Smooth muscle cell (in vitro differentiated cells): Measurements from ENCODE around the gene TMEM100. TPM values are rescaled to one million over a fixed set of nuclear protein-coding genes. Genes with fewer than 3 reads are reported as not detected.
A peak's percentile ranks its signal among the peaks of the same experiment; 100 is the strongest.

Experiments
- DNase-seq: peaks from one replicate; lab custom pipeline; 2025; ENCODE audit not compliant: unreplicated experiment; lab: John Stamatoyannopoulos, UW
- H2AFZ ChIP-seq: fragments of 200-600 bp; sonication (generic); 2 replicates; pipeline ENCODE4 v1.6.0; 2016; ENCODE audit warnings: antibody characterized with exemption, low read depth, mild to moderate bottlenecking
- H3F3A ChIP-seq: fragments of 200-600 bp; sonication (generic); 2 replicates; pipeline ENCODE4 v1.6.0; 2017; ENCODE audit warnings: antibody characterized with exemption, low read depth
- H3K27ac ChIP-seq: fragments of 200-600 bp; sonication (generic); 2 replicates; pipeline ENCODE4 v1.5.1; 2016; ENCODE audit warnings: low read depth, mild to moderate bottlenecking
- H3K27me3 ChIP-seq: fragments of 200-600 bp; sonication (generic); 2 replicates; pipeline ENCODE4 v1.6.1; 2016; ENCODE audit warnings: low read depth, mild to moderate bottlenecking
- H3K36me3 ChIP-seq: fragments of 200-600 bp; sonication (generic); 2 replicates; pipeline ENCODE4 v1.5.1; 2016; ENCODE audit warnings: low read depth
- H3K4me1 ChIP-seq: fragments of 200-600 bp; sonication (generic); 2 replicates; pipeline ENCODE4 v1.5.1; 2016; ENCODE audit warnings: low read depth
- H3K4me2 ChIP-seq: fragments of 200-600 bp; sonication (generic); 2 replicates; pipeline ENCODE4 v1.6.0; 2016; ENCODE audit warnings: mild to moderate bottlenecking
- H3K4me3 ChIP-seq: fragments of 200-600 bp; sonication (generic); 2 replicates; pipeline ENCODE4 v1.5.1; 2016; ENCODE audit warnings: mild to moderate bottlenecking
- H3K79me2 ChIP-seq: fragments of 200-600 bp; sonication (generic); 2 replicates; pipeline ENCODE4 v1.6.0; 2016; ENCODE audit warnings: low read depth, mild to moderate bottlenecking
- H3K9ac ChIP-seq: fragments of 200-600 bp; sonication (generic); 2 replicates; pipeline ENCODE4 v1.6.0; 2016; ENCODE audit warnings: low read depth
- H3K9me3 ChIP-seq: fragments of 200-600 bp; sonication (generic); replicated peaks from 2 replicates; pipeline ENCODE4 v1.5.1; 2016; ENCODE audit warnings: low read depth
- H4K20me1 ChIP-seq: fragments of 200-600 bp; sonication (generic); 2 replicates; pipeline ENCODE4 v1.6.0; 2016; ENCODE audit warnings: low read depth
- CTCF ChIP-seq: fragments of 200-600 bp; sonication (generic); IDR thresholded peaks from 2 replicates; pipeline ENCODE4 v1.5.1; 2017; ENCODE audit warnings: borderline replicate concordance, mild to moderate bottlenecking, antibody characterized with exemption; ENCODE audit not compliant: insufficient read depth, poor library complexity, severe bottlenecking
- WGBS: methylation state at CpG from one replicate; pipeline ENCODE4 v1.1.7; 2016; ENCODE audit warnings: low lambda C conversion rate; 5-methylcytosine and 5-hydroxymethylcytosine counted together
- polyA plus RNA-seq: library from polyadenylated mRNA; unstranded; fragments of >200 nt; fragmentation: Nextera tagmentation; extraction: Ambion mirVana; gene quantifications from 2 replicates; pipeline ENCODE4 v1.2.1, GENCODE V29; 2016
- total RNA-seq: library from RNA; depleted of rRNA; stranded (reverse); fragments of >200 nt; gene quantifications from 2 replicates; pipeline ENCODE4 v1.2.3, GENCODE V29; 2014

The TMEM100 gene
- total and polyA plus RNA-seq, 2 experiments from 2014 or later = 1.9 to 2.9 TPM

GRCh38 chr17:55731586-55732250 lies 9.1 kb upstream of the TMEM100 start:
- H3K4me2 ChIP-seq = peak overlapping the region; percentile 83
- no peaks in the 10 kb centered on the region for H4K20me1 ChIP-seq
- peaks cover 53% of the 10 kb centered on the region for H3K4me1 ChIP-seq
- peak overlapping the region; percentile 90 for H2AFZ ChIP-seq
- H3K4me3 ChIP-seq = peak overlapping the region; percentile 32
- no peaks in the 10 kb centered on the region for H3K9me3 ChIP-seq
- H3K79me2 ChIP-seq = no peaks in the 10 kb centered on the region
- WGBS = 12% methylated on average over 10 of the region's 10 CpGs
- TF ChIP-seq CTCF = no peak
- DNase-seq = no peak
- peaks cover 52% of the 10 kb centered on the region for H3F3A ChIP-seq
- H3K9ac ChIP-seq = no peak overlapping the region
- no peaks in the 10 kb centered on the region for H3K27me3 ChIP-seq
- peak overlapping the region; percentile 64 for H3K27ac ChIP-seq
- H3K36me3 ChIP-seq = no peaks in the 10 kb centered on the region

DNA sequence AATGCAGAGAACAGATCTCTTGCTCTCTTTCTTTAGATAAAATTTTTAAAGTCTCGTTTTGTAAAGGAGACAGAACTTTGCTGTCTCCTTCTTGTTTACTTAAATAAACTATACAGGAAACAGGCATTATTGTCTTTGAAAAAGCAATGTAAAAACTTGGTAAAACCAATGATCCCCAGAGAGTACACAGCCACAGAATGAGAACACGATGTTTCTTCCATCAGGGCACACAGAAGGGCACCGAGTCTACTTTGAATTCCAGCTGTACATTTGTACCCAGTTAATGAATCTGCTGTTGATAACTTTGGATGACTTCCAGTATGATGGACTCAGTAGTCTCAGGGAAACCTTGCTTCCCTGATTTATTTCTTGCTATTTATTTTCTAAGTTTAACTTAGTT lies 8.1 kb upstream of the TMEM100 start:
- Histone ChIP-seq H2AFZ (no peak overlapping the region), H3K9ac (peak overlapping the region; percentile 18)

GRCh38 chr17:55730380-55730779 lies 7.7 kb upstream of the TMEM100 start:
- WGBS = 23% methylated on average over 1 of the region's 1 CpG
- Histone ChIP-seq H3K4me2 (peak overlapping the region; percentile 83), H3K4me3 (no peak overlapping the region), H3F3A (peaks cover 52% of the 10 kb centered on the region), H3K4me1 (peaks cover 53% of the 10 kb centered on the region), H3K36me3 (no peaks in the 10 kb centered on the region), H2AFZ (no peak overlapping the region), H4K20me1 (no peaks in the 10 kb centered on the region), H3K27me3 (no peaks in the 10 kb centered on the region), H3K9ac (peak overlapping the region; percentile 18), H3K27ac (peak overlapping the region; percentile 64), H3K79me2 (no peaks in the 10 kb centered on the region), H3K9me3 (no peaks in the 10 kb centered on the region)
- no peak for TF ChIP-seq CTCF
- no peak for DNase-seq

More for the DNA sequence above, 8.1 kb upstream of the TMEM100 start:
- no peaks in the 10 kb centered on the region for H3K36me3 ChIP-seq
- H3K4me2 ChIP-seq = peak overlapping the region; percentile 83
- peaks cover 53% of the 10 kb centered on the region for H3K4me1 ChIP-seq
- peak overlapping the region; percentile 64 for H3K27ac ChIP-seq
- TF ChIP-seq CTCF = no peak
- no peak for DNase-seq
- H4K20me1 ChIP-seq = no peaks in the 10 kb centered on the region
- H3F3A ChIP-seq = peaks cover 52% of the 10 kb centered on the region
- H3K79me2 ChIP-seq = no peaks in the 10 kb centered on the region
- no peak overlapping the region for H3K4me3 ChIP-seq
- no peaks in the 10 kb centered on the region for H3K27me3 ChIP-seq
- no peaks in the 10 kb centered on the region for H3K9me3 ChIP-seq
- 30% methylated on average over 3 of the region's 3 CpGs for WGBS

- TF ChIP-seq CTCF = no peak
- Histone ChIP-seq H3K4me1 (peaks cover 48% of the 10 kb centered on the region), H3K27ac (no peak overlapping the region), H3K4me2 (peak overlapping the region; percentile 67), H3K79me2 (no peaks in the 10 kb centered on the region), H3K9ac (no peak overlapping the region), H3F3A (peaks cover 52% of the 10 kb centered on the region), H3K36me3 (no peaks in the 10 kb centered on the region), H3K27me3 (no peaks in the 10 kb centered on the region), H3K9me3 (no peaks in the 10 kb centered on the region), H3K4me3 (no peak overlapping the region), H4K20me1 (no peaks in the 10 kb centered on the region), H2AFZ (no peak overlapping the region)
- 89% methylated on average over 1 of the region's 1 CpG for WGBS
- DNase-seq = no peak
These were observed 6.8 kb upstream of the TMEM100 start for GRCh38 chr17:55729484-55729883.
